Thymus (tissue), 11 donors: ENCODE results near the gene NR1H2. TPM values are rescaled to one million over a fixed set of nuclear protein-coding genes. Genes with fewer than 3 reads are reported as not detected.
"Not testable (repeated sequence)": the region's sequence is repeated elsewhere in the genome, so short reads cannot be mapped to it uniquely, and the experiment has no call there.

Source experiments
- DNase-seq, 9 donors: peaks; one replicate each; pipeline ENCODE4 v3.0.0-alpha.2; 2013; ENCODE audit warnings: low spot score in 9 of 9, low read depth in 6 of 9, missing footprints in 1 of 9
- H3K27ac ChIP-seq, 2 donors: one replicate each; pipeline ENCODE4 v1.5.1; 2013; ENCODE audit warnings: control low read depth in 1 of 2, low read depth in 1 of 2, low read length in 1 of 2, mild to moderate bottlenecking in 1 of 2, moderate library complexity in 1 of 2
- H3K27me3 ChIP-seq, 2 donors: one replicate each; pipeline ENCODE4 v1.5.1; 2013; ENCODE audit warnings: low read length in 1 of 2; ENCODE audit not compliant: control insufficient read depth in 2 of 2, insufficient read depth in 1 of 2
- H3K36me3 ChIP-seq, 2 donors: one replicate each; pipeline ENCODE4 v1.5.1; 2013; ENCODE audit warnings: low read length in 1 of 2, mild to moderate bottlenecking in 1 of 2, moderate library complexity in 1 of 2; ENCODE audit not compliant: control insufficient read depth in 2 of 2, insufficient read depth in 2 of 2
- H3K4me1 ChIP-seq, 2 donors: one replicate each; pipeline ENCODE4 v1.5.1; 2013; ENCODE audit warnings: low read length in 2 of 2; ENCODE audit not compliant: control insufficient read depth in 2 of 2, insufficient read depth in 2 of 2
- H3K4me3 ChIP-seq, 2 donors: one replicate each; pipeline ENCODE4 v1.5.1; 2013; ENCODE audit warnings: low read length in 2 of 2, control low read depth in 1 of 2, mild to moderate bottlenecking in 1 of 2
- H3K9me3 ChIP-seq, 2 donors: one replicate each; pipeline ENCODE4 v1.5.1; 2013; ENCODE audit warnings: low read length in 1 of 2, mild to moderate bottlenecking in 1 of 2; ENCODE audit not compliant: control insufficient read depth in 2 of 2, insufficient read depth in 1 of 2
- WGBS: extraction: QIAGEN DNeasy Blood & Tissue Kit; methylation state at CpG from one replicate; pipeline ENCODE4 v1.1.7; 2013; 5-methylcytosine and 5-hydroxymethylcytosine counted together
- polyA plus RNA-seq: library from polyadenylated mRNA; stranded (reverse); fragments of 200-250 nt; gene quantifications from one replicate; pipeline ENCODE4 v1.2.3, GENCODE V29; 2013
- total RNA-seq: library from RNA; stranded (reverse); fragments of 120-200 nt; gene quantifications from one replicate; pipeline ENCODE4 v1.2.4, GENCODE V29; 2013
- donor health status: healthy.

Gene NR1H2
- total and polyA plus RNA-seq, 2 donors: 27.9 to 57.2 TPM

GRCh38 chr19:50390295-50390694 lies 14.0 kb downstream of the NR1H2 start:
- not testable (repeated sequence) for H3K27ac ChIP-seq, DNase-seq, H3K27me3 ChIP-seq, H3K9me3 ChIP-seq, H3K4me1 ChIP-seq, H3K4me3 ChIP-seq
- H3K36me3 ChIP-seq: peaks cover 16 to 21% of the 10 kb centered on the region in 2 donors
- over 99% methylated on average over 3 of the region's 3 CpGs for WGBS

DNA sequence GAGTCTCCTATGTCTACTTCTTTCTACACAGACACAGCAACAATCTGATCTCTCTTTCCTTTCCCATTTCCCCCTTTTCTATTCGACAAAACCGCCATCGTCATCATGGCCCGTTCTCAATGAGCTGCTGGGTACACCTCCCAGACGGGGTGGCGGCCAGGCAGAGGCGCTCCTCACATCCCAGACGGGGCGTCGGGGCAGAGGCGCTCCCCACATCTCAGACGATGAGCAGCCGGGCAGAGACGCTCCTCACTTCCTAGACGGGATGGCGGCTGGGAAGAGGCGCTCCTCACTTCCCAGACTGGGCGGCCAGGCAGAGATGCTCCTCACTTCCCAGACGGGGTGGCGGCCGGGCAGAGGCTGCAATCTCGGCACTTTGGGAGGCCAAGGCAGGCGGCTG lies 14.7 kb downstream of the NR1H2 start:
- H3K27ac ChIP-seq, H3K4me3 ChIP-seq, H3K9me3 ChIP-seq, H3K27me3 ChIP-seq, DNase-seq, H3K4me1 ChIP-seq: not testable (repeated sequence)
- WGBS: 97% methylated on average over 22 of the region's 23 CpGs
- peaks cover 16 to 21% of the 10 kb centered on the region in 2 donors for H3K36me3 ChIP-seq

DNA sequence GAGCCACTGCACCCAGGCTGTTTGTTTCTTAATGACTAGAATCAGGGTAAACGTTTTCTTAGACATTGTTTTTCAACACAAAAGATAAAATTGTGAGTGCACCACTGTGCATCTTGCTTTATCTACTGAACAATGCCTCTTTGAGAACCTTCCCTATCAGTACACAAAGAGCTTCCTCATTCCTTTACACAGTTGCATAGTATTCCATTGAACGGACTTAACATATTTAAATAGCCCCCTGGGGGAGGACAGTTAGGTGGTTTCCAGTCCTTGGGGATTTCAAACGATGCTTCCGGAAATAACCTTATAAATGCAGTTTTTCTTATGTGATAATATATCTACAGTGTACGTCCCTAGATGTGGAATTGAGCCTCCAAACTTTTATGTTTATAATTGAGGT lies 16.5 kb downstream of the NR1H2 start:
- 95% methylated on average over 5 of the region's 5 CpGs for WGBS
- H3K27me3 ChIP-seq: no peaks in the 10 kb centered on the region
- peaks cover 8 to 11% of the 10 kb centered on the region in 2 donors for H3K36me3 ChIP-seq
- DNase-seq: no peak
- H3K4me1 ChIP-seq: no peaks in the 10 kb centered on the region
- H3K9me3 ChIP-seq: no peaks in the 10 kb centered on the region
- no peak overlapping the region for H3K4me3 ChIP-seq
- H3K27ac ChIP-seq: no peak overlapping the region

DNA sequence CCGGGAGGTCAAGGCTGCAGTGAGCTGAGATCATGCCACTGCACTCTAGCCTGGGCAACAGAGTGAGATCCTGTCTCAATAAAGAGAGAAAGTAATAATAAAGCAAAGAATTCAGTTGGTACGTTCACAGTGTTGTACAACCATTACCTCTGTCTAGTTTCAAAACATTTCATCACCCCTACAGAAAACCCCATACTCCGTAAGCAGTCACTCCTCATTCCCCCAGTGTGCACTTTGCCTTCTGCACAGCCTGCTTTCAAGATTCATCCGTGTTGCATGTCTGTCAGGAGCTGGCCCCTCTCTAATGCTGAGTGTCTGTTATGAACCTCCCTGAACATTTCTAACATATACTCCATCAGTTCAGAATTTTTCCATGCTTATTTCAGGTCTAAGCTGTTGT lies 17.3 kb downstream of the NR1H2 start:
- Histone ChIP-seq H3K36me3 (peaks cover 7 to 11% of the 10 kb centered on the region in 2 donors), H3K4me1 (no peaks in the 10 kb centered on the region), H3K27ac (no peak overlapping the region), H3K4me3 (no peak overlapping the region), H3K9me3 (no peaks in the 10 kb centered on the region), H3K27me3 (no peaks in the 10 kb centered on the region)
- 100% methylated on average over 4 of the region's 4 CpGs for WGBS
- no peak for DNase-seq

- no peak for DNase-seq
- 97% methylated on average over 9 of the region's 9 CpGs for WGBS
- H3K4me1 ChIP-seq: no peaks in the 10 kb centered on the region
- no peaks in the 10 kb centered on the region for H3K9me3 ChIP-seq
- no peak overlapping the region for H3K27ac ChIP-seq
- H3K4me3 ChIP-seq: no peak overlapping the region
- peaks cover 6 to 13% of the 10 kb centered on the region in 2 donors for H3K36me3 ChIP-seq
- no peaks in the 10 kb centered on the region for H3K27me3 ChIP-seq
Measured at GRCh38 chr19:50394017-50394416, 17.8 kb downstream of the NR1H2 start.

DNA sequence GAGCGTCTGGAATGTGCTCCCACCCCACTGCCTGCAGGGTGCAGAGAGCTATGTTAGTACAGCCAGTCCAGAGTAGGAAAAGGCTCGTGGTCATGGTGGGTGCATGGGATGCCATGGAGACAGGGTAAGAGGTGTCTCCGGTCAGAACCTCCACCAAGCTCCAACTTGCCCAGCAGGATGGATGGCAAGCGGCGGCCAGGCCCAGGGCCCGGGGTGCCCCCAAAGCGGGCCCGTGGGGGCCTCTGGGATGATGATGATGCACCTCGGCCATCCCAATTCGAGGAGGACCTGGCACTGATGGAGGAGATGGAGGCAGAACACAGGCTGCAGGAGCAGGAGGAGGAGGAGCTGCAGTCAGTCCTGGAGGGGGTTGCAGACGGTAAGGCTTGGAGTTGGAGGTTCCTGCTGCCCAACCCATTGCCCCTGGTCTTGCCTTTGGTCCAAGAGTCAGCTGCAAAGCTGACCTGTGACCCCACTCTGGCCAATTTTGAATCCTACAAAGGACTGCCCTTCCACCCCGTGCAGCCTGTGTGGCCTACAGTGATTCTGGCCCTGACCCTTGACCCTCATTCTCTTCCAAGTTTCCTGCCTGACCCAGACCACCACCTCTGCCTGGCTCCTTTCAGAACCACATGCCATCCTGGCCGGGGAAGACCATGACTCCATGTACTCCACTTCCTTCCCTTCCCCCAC lies 22.6 kb downstream of the NR1H2 start:
- 99% methylated on average over 13 of the region's 13 CpGs for WGBS
- Histone ChIP-seq H3K9me3 (no peaks in the 10 kb centered on the region), H3K36me3 (peaks cover 17 to 35% of the 10 kb centered on the region in 2 donors), H3K27ac (no peak overlapping the region), H3K27me3 (no peaks in the 10 kb centered on the region), H3K4me1 (no peaks in the 10 kb centered on the region), H3K4me3 (no peak overlapping the region)
- no peak for DNase-seq

- Histone ChIP-seq H3K27ac (no peak overlapping the region), H3K27me3 (no peaks in the 10 kb centered on the region), H3K9me3 (no peaks in the 10 kb centered on the region), H3K4me1 (no peaks in the 10 kb centered on the region), H3K36me3 (peaks cover 14 to 33% of the 10 kb centered on the region in 2 donors), H3K4me3 (no peak overlapping the region)
- no peak for DNase-seq
- over 99% methylated on average over 10 of the region's 10 CpGs for WGBS
Measured at GRCh38 chr19:50399368-50399745, 23.1 kb downstream of the NR1H2 start.

- Histone ChIP-seq H3K4me1 (no peaks in the 10 kb centered on the region), H3K27me3 (no peaks in the 10 kb centered on the region), H3K27ac (no peak overlapping the region), H3K36me3 (peaks cover 14 to 45% of the 10 kb centered on the region in 2 donors), H3K9me3 (no peaks in the 10 kb centered on the region), H3K4me3 (no peak overlapping the region)
- no peak for DNase-seq
- 96% methylated on average over 48 of the region's 48 CpGs for WGBS
Measured at GRCh38 chr19:50401605-50402450, 25.6 kb downstream of the NR1H2 start.

GRCh38 chr19:50402544-50403301 lies 26.5 kb downstream of the NR1H2 start:
- WGBS: 98% methylated on average over 41 of the region's 41 CpGs
- no peaks in the 10 kb centered on the region for H3K4me1 ChIP-seq
- H3K27me3 ChIP-seq: no peaks in the 10 kb centered on the region
- H3K36me3 ChIP-seq: peaks cover 14 to 49% of the 10 kb centered on the region in 2 donors
- no peak overlapping the region for H3K4me3 ChIP-seq
- DNase-seq: no peak
- no peaks in the 10 kb centered on the region for H3K9me3 ChIP-seq
- no peak overlapping the region for H3K27ac ChIP-seq
